NCI-H460 (cell line): Measurements from ENCODE around the gene RIMKLA. TPM values are rescaled to one million over a fixed set of nuclear protein-coding genes. Genes with fewer than 3 reads are reported as not detected.

Source experiments
- DNase-seq: peaks from one replicate; pipeline ENCODE4 v3.0.0-alpha.2; 2016; ENCODE audit warnings: low read depth; ENCODE audit errors: extremely low read depth
- polyA plus RNA-seq: library from polyadenylated mRNA; depleted of rRNA; stranded (reverse); fragments of >200 nt; gene quantifications from 2 replicates; pipeline ENCODE4 v1.2.3, GENCODE V29; 2014; cell fraction: nucleus; rRNA removed
- total RNA-seq: library from RNA; depleted of rRNA; stranded (reverse); fragments of >200 nt; shearing (Covaris generic); gene quantifications from 2 replicates; pipeline ENCODE4 v1.2.3, GENCODE V29; 2014; rRNA removed

RIMKLA gene, protein sequence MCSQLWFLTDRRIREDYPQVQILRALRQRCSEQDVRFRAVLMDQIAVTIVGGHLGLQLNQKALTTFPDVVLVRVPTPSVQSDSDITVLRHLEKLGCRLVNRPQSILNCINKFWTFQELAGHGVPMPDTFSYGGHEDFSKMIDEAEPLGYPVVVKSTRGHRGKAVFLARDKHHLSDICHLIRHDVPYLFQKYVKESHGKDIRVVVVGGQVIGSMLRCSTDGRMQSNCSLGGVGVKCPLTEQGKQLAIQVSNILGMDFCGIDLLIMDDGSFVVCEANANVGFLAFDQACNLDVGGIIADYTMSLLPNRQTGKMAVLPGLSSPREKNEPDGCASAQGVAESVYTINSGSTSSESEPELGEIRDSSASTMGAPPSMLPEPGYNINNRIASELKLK
- total RNA-seq: 2.7 TPM in 2 replicates
- 2.0 and 3.3 TPM in 2 replicates for polyA plus RNA-seq

DNA sequence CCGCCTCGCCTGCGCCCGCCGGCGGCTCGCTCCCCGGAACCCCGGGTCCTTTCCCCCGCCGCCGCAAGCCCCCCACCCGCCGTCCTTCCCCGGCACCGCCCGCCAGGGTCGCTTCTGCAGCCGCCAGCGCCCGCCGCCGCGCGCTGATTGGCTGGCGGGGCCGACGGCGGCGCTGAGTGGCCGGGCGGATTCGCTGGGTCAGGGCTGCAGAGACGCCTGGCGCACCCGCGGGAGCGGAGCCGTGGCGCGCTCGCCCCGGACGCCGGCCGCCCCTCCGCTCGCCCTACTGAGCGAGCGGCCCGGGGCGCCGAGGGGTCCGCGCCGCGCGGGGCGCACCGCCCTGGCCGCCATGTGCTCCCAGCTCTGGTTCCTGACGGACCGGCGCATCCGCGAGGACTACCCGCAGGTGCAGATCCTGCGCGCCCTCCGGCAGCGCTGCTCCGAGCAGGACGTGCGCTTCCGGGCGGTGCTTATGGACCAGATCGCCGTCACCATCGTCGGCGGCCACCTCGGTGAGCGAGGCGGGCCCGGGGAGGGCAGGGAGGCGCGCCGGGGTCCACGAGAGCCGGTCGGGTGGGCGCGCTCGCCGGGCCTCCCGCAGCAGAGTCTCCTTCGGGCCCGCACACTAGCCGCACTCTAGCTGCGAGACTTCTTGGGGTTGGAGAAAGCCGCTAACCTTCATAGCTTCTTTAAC lies at the start of gene RIMKLA:
Gene RIMKLA (plus strand): TSS at position 207 of the 694 bp plus-strand sequence. CDS start 143 bp downstream, at position 350.
- DNase-seq: peak; percentile 25

DNA sequence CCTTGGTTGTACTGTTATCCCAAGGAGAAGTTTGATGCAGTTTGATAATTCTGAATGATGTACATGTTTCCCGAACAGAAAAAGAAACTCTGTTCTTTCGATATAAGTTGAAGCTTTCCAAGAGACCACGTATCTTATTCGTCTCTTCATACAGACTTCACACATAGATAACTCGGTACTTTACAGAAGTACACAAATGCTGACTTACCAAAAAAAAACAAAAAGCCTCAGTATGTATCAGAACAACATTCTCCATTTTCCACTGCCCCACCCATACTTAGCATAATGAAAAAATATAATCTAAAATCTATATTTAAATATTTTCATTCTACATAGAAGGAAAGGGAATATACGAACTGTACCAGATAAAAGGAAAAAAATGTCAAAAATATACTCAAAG lies 47.7 kb upstream of the RIMKLA start:
- no peak for DNase-seq

DNA sequence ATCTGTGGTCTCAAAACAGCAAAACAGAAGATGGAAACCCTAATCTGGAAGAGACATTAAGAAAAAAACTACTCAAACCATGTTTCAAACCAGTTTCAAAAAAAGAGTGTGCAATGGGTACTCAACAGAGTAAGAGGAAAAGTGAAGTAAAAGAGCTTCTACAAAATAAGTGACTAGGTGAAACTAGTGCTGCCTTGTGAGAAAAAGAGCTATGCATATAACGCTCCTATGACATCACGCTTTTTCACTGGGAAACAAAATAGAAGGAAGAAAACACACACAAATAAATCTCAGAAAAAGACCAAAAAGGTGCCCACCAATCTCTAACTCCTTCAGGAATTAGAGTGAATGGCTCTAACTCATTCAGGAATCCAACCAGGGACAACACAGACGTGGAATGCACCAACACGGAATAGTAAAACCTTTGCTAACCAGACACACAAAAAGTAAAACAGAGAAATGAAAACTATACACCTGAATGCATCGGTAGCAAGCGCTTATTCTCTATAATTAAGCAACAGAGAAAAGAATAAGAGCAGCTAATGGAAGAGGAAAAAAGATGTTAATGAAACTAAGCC lies 46.8 kb upstream of the RIMKLA start:
- no peak for DNase-seq

DNA sequence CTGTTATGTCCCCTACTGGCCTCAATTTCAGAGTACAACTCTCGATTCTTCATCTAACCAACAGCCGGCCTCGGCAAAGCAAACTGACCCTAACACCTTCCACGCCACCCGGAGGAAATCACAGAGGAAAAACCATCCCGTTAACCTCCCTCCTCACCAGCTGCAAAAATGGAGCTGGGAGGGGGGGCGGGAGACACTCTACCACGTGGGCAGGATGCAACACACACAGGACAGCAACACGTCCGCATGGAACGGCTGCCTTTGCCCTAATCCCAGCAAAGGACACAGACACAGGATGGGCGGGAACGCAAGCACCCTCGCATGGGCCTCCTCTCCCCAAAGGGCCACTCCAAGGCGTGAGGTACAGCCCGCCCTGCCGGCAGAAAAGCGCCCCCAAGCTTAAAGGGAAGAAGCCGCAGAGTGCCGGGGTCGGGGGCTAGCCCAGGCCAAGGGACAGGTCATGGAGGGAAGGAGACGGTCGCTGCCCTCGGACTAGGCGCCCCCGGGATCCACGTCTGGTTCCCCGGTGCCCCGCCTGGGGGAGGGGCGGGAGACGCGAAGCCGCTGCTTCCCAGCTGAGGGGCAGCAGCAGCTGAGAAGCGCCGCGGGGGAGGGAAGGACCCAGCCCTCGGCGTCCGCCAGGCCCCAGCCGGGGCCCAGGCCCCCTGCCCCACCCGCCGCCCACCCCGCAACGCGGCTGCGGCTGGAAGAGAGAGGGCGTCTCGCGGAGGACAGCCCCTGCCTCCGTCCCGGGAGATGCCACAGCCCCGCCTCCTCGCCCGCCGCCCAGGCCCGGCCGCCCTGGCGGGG lies 46.1 kb upstream of the RIMKLA start:
- DNase-seq: peak; percentile 40

DNA sequence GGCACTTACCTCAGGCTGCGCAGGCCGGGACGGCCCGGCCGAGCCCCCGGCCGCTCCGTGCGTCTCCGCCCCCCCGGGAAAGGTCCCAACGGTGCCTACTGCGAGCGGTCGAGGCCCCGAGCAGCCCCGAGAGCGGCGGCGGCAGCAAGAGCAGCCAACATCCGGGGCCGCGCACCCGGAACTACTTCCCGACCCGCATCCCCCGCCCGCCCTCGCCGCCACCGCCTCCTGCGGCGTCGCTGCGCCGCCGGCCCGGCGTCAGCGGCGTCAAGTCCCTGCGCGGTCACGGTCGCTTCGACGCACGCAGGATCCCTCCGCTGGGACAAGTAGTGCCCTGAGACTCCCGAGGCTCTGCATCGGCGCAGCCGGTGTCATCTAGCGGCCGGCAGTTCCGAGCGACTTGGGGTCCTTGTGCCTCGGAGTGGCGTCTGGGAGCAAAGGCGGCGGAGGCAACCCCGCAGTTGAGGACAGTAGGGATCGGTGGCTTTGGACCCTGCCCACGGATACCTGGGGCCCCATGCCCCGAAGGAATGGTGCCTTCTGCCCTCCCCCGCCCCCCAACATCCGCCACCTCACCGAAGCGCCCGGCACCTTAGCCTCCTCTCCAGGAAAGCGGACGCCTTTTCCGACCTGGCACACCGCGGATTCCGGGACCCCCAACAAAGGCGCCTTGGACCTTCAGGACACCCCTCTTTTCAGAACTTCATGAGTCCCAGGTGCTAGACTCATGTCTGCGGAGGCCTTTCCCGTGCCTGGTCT lies 45.4 kb upstream of the RIMKLA start, which contains the start of gene FOXJ3:
Gene FOXJ3 (minus strand): TSS at position 186 of the 759 bp plus-strand sequence. CDS start 24,142 bp downstream, outside the sequence.
- DNase-seq: peak; percentile 80

DNA sequence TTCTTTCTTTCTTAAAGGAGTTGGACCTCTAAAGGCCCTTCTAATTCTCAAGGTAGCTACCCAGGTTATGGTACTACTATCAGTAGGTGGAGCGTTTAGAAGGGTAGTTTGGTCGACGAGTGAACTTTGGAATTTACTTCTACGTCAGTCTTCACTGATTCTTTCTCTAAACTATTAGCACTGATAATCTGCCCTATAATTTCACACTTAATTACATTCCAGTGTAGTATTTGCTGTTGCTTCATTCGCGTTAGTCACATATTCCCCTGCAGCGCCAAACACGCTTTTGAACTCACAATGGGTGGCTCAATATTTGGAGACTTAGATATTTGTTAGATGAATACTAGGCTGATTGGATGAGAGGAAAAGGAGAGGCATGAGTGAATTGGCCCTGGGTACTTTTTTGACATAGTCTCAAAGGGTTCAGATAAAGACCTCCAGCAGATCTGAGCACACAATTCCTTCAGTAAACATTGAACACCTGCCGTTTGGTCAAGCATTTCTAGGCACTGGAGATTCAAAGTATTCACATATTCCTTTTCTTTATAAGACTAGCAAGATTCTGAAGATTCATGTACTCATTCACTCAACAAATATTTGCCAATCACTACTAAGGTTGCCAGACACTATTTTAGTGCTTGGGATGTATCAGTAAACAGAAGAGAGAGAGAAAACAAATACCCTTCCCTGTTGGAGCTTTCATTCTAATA lies 44.6 kb upstream of the RIMKLA start:
- DNase-seq: no peak

DNA sequence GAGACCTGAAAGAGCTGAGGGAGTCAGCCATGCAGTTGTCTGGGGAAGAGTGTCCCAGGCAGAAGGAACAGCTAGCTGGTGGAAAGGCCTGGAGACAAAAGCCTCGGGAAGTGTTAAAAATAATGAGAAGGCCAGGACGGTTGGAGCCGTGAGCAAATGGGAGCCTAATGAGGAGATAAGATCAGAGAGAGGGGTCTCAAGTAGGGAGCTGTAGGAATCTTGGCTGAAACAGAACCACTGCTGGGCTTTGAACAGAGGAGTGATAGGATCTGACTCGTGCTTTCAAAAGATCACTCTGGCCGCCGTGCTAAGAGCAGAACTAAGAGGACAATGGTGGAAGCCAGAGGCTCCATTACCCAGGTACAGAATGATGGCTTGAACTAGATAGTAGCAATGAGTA lies 43.6 kb upstream of the RIMKLA start:
- DNase-seq: no peak

DNA sequence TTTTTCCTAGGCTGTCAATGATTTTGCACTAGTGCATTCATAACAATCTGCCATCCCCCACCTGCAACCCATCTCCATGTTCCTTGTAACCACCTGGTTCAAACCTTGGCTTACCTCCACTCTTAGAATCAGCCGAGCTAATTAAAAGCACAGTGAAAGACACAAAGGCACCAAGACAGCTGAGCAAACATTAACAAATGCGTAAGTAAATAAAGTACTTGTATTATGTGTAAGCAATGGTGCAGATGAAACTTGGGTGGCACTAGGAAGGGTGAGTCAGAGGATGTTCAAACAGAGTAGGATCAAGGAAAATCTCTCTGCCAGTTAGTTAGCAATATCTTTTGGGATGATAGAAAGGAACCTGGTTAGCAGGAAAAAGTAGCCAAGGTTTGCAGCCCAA lies 40.5 kb upstream of the RIMKLA start:
- peak; percentile 49 for DNase-seq

DNA sequence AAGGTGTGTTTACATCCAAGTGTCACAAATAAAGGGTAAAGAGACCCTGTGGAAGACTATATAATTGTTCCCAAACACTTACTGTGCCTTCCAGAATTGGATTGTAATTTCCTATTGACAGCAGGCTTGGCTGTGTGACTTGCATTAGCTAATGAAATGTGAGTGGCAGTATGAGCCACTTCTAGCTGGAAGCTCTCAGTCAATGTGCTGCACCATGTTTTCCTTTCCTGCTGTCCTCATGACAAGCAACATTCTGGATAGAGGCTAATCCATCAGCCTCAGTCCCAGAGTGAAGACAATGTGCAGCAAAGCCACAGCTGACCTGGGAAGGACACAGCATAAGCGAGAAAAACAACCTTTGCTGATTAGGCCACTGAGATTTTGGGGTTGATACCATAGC lies 39.7 kb upstream of the RIMKLA start:
- no peak for DNase-seq

DNA sequence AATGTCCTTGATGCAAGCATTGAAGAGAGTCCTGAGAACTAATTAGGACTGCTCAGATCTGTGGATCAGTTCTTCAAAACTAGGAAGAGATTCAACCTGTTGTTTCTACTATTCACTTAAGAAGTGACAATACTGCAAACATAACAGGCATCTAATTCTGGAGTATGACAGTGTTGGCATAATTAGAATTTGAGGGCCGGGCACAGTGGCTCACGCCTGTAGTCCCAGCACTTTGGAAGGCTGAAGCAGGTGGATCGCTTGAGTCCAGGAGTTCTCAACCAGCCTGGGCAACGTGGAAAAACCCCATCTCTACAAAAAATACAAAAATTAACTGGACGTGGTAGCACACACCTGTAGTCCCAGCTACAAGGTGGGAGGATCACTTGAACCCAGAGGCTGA lies 37.5 kb upstream of the RIMKLA start:
- no peak for DNase-seq

DNA sequence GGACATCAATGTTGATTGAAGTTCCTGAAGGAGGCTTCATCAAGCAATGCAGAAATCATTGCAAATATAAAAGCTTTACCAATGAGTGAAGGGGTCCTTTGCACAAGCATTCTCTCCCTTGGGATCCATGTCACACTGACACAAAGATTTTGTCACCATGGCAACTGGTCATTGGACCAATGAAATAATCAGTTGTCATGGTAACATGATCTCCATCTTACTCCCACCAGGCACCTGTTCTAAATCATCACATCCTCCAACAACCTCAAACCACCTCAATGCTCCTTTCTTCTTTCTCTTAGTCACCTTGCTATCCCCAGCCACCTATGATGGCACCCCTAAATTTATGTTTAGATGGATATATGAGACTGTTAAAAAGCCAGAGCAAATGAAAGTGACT lies 32.1 kb upstream of the RIMKLA start:
- no peak for DNase-seq

DNA sequence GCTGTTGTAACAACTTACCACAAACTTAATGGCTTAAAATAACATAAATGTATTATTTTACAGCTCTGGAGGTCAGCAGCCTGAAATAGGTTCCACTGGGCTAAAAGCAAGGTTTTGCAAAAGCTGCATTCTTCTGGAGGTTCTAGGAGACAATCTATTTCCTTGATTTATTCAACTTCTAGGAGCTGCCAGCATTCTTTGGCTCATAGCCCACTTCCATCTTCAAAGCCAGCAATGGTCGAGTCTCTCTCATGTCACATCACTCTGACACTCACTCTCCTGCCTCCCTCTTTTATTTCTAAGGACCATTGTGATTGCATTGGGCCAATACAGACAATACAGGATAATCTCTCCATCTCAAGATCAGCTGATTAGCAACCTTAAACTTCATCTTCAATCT lies 30.5 kb upstream of the RIMKLA start:
- DNase-seq: no peak

DNA sequence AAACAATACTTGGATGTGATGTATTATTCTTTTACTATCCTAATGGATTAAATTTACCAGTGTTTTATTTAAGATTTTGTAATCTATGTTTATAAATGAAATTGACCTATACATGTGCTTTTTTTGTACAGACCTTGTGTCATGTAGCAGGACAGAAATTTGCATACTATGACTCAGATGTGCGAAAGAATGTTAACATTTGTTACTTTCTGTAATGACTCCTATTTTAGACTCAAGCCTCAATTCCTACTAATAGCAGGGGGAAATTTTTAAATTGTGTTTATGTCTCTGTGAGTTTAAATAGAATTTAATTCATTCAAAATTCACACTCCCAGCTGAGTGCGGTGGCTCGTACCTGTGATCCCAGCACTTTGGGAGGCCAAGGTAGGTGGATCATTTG lies 21.8 kb upstream of the RIMKLA start:
- no peak for DNase-seq

DNA sequence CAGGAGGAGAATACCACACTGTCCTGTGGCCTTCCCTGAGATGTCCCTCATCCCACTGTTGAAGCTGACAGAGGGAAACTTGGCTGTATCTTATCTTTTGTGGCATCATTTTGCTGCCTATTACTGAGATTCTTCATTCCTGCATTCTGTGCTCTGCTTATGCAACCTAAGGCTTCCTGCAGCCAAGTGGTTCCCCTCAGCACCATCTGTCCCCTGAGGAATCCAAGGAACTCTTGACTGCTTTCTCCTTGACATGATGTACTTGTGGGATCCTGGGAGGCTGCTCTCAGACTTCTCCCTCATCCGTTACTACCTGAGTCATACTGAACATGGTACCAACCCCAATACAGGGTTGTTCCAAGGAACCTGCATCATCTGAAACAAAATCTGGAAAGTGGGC lies 21.1 kb upstream of the RIMKLA start:
- no peak for DNase-seq

DNA sequence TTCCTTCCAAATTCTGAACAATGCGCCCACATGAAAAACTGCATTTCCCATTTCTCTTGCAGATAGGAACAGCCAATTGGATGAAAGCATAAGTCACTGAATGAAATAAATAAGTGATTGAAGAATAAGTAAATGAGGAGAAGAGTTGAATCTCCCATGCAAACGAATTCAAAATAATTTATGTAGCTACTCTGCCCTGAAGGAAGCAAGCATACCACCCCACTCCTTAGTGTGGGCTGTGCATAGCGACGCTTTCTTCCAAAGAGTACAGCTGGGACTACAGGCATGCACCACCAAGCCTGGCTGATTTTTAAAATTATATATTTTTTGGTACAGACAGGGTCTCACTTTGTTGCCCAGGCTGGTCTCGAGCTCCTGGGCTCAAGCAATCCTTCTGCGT lies 16.5 kb upstream of the RIMKLA start:
- no peak for DNase-seq

DNA sequence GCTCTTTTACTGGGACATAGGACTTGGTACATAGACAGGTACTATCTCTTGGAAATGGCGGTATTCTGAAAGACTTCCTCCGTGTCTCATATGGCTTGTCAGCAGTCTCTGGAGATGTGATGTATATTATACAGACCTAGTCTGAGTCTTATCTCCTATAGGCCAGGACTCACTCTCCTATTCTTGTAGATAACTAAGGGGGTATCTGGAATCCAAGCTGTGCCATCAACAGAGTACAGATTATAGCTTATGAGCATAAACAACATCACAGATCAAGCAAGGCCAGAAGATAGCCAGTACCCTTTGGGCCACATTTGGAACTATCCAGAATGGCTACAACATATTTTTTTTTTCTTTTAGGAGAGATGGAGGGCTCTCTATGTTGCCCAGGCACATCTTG lies 16.1 kb upstream of the RIMKLA start:
- no peak for DNase-seq

DNA sequence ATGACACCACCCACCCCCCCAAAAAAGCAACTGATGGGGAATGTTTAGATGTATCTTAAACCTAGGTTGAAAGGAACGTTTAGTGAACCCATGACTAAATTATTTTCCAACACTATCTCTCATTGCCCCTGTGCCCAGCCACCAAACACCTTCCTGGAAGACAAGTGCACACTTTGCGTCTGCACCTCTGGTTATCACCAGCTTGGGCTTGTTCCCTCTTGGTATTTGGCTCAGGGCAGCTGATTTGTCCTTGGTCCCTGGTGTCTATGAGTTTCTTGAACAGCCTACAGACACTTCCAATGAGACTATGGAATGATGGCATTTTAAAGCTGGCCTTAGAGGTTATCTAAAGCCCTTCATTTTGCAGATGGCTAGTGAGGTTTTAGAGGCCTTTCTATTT lies 15.5 kb upstream of the RIMKLA start:
- DNase-seq: no peak

DNA sequence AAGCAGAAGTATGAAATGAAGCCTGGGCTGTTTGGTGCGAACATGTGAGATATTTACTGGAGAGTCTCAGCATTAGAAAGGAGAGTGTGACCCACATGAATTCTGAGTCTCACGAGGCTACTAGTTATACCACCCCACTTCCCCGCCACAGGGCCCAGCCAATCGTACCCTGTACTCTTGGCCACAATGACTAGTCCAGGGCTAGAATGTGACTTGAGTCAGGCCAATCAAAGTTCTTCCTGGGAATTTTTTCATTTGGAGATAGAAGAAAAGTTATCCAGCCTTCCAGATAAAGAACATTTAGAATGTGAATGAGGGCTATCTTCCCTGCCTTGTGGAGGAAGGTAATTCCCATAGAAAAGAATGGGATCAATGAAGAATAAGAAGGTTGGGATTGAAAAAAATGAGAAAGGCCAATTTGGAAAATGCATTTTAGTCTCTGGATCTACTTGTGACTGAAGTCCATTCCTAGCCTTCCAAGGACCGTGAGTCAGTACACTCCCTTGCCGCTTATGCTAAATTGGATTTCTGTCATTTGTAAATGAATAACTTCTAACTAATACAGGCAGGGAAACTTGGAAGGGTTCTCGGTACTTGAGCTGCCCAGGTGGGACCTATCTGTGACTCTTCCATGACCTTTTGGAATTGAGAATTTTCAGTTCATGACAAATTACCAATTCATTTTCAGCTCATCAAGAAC lies 12.3 kb upstream of the RIMKLA start:
- no peak for DNase-seq

DNA sequence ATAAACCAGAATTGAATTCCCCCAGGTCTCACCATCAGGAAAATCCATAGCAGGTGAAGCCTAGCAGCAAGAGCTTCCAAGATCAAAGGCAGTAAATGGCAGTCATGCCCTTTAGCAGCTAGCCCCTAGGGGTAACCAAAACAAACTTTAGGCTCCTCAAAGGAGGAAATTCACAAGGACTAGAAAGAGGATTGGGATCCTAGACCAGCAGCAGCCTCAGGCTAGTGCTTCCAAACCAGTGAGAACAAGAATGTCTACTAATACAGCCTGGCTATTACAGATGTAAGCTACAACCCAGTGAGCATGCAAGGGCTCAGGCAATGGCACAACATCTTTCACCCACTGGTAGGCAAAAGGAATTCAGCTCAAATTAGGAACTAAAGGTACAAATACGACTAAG lies 11.1 kb upstream of the RIMKLA start:
- DNase-seq: no peak
